GM13976 (cell line): ENCODE measurements around the gene ZDHHC15.
"Not testable (repeated sequence)": the region's sequence is repeated elsewhere in the genome, so short reads cannot be mapped to it uniquely, and the experiment has no call there.

Experiments used
- DNase-seq: peaks from one replicate; pipeline ENCODE4 v3.0.0; 2012; ENCODE audit warnings: low spot score
- CTCF ChIP-seq: IDR thresholded peaks from 2 replicates; pipeline ENCODE4 v1.5.1; 2012; ENCODE audit warnings: borderline replicate concordance, mild to moderate bottlenecking; ENCODE audit not compliant: insufficient read depth; ENCODE audit errors: extremely low read depth, missing control alignments, control extremely low read depth
- in situ Hi-C: fragments of 300-500 bp; cut with MboI; formaldehyde crosslinking; loops from one replicate; pipeline ENCODE4 v1.12.0; 2022; ENCODE audit warnings: low sequenced_read_pairs, mixed read lengths, inconsistent platforms; ENCODE audit not compliant: unreplicated experiment

ZDHHC15 gene

GRCh38 chrX:75337525-75337924 lies 185.3 kb downstream of the ZDHHC15 start:
- in situ Hi-C loops, result no loop called here
- DNase-seq, result no peak
- TF ChIP-seq CTCF, result no peak

- in situ Hi-C loops, result no loop called here
- TF ChIP-seq CTCF, result no peak
- no peak for DNase-seq
Measured at GRCh38 chrX:75335127-75335458, 187.7 kb downstream of the ZDHHC15 start.

- in situ Hi-C loops, result not testable (repeated sequence)
Measured at GRCh38 chrX:75334407-75335126, 188.3 kb downstream of the ZDHHC15 start.

GRCh38 chrX:75327607-75328006 lies 195.2 kb downstream of the ZDHHC15 start:
- DNase-seq, result no peak
- in situ Hi-C loops, result no loop called here
- TF ChIP-seq CTCF, result no peak

More at GRCh38 chrX:75334407-75335126, 188.3 kb downstream of the ZDHHC15 start:
- not testable (repeated sequence) for DNase-seq
